HFFc6 (cell line): Measurements from ENCODE around the gene CD1D. TPM values are rescaled to one million over a fixed set of nuclear protein-coding genes. Genes with fewer than 3 reads are reported as not detected.
"Not testable (repeated sequence)": the region's sequence is repeated elsewhere in the genome, so short reads cannot be mapped to it uniquely, and the experiment has no call there.

Experiments used
- DNase-seq: peaks from one replicate; pipeline ENCODE4 v3.0.0-alpha.2; 2018
- H3K27ac Mint-ChIP-seq: 2 replicates; pipeline ENCODE4 v1.8.0; 2020; ENCODE audit warnings: mild to moderate bottlenecking, mixed read lengths
- H3K27me3 Mint-ChIP-seq: 2 replicates; pipeline ENCODE4 v1.8.0; 2021; ENCODE audit warnings: mild to moderate bottlenecking, moderate library complexity, mixed read lengths; ENCODE audit not compliant: insufficient read depth
- H3K36me3 Mint-ChIP-seq: 2 replicates; pipeline ENCODE4 v1.8.0; 2021; ENCODE audit warnings: low read depth, mixed read lengths
- H3K4me1 Mint-ChIP-seq: 2 replicates; pipeline ENCODE4 v1.8.0; 2020; ENCODE audit warnings: low read depth, mixed read lengths
- H3K4me3 Mint-ChIP-seq: 2 replicates; pipeline ENCODE4 v1.8.0; 2020; ENCODE audit warnings: mild to moderate bottlenecking, moderate library complexity, mixed read lengths
- H3K9me3 Mint-ChIP-seq: 2 replicates; pipeline ENCODE4 v1.8.0; 2020; ENCODE audit warnings: mild to moderate bottlenecking, mixed read lengths
- total RNA-seq, 6 experiments: library from RNA; stranded (reverse); fragmentation: NEBNext Ultra II Directional; extraction: Animal tissue kit (Norgen Biotek cat#: 25700); gene quantifications; 2 replicates in 1 of 6; 3 replicates in 5 of 6; pipeline ENCODE4 v1.2.3, GENCODE V29; 2021
- TF ChIP-seq, protein P1 (sequence below): fragments of 200-600 bp; sonication (generic); IDR thresholded peaks from 2 replicates; pipeline ENCODE4 v1.5.0; 2021; ENCODE audit warnings: antibody characterized with exemption, mild to moderate bottlenecking

CD1D gene
- total RNA-seq, 6 experiments from 2014 or later: not detected

DNA sequence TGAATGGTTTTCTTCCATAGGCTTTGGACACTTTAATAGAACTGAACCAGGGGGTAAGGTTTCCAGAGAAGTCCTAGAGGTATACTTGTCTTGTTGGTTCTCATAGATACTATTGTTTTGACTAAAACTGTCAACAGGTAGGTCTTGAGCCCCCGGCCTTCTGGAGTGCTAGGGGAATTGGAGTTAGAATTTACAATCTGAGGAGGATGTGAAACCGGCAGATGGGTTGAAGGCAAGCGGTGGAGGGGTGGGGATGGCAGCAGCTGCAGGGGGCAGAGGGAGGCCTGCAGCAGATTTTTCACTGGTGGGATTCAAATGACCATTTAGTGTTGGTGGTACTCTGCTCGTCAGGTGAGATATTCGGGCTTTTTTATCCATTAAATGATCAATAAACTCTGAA lies 4.3 kb upstream of the CD1D start:
- Mint-ChIP-seq H3K4me3 (no peak overlapping the region), H3K9me3 (no peaks in the 10 kb centered on the region), H3K4me1 (peaks cover 14% of the 10 kb centered on the region), H3K27me3 (peaks cover 30% of the 10 kb centered on the region), H3K36me3 (no peaks in the 10 kb centered on the region), H3K27ac (no peak overlapping the region)
- DNase-seq: no peak
- TF ChIP-seq, protein P1, sequence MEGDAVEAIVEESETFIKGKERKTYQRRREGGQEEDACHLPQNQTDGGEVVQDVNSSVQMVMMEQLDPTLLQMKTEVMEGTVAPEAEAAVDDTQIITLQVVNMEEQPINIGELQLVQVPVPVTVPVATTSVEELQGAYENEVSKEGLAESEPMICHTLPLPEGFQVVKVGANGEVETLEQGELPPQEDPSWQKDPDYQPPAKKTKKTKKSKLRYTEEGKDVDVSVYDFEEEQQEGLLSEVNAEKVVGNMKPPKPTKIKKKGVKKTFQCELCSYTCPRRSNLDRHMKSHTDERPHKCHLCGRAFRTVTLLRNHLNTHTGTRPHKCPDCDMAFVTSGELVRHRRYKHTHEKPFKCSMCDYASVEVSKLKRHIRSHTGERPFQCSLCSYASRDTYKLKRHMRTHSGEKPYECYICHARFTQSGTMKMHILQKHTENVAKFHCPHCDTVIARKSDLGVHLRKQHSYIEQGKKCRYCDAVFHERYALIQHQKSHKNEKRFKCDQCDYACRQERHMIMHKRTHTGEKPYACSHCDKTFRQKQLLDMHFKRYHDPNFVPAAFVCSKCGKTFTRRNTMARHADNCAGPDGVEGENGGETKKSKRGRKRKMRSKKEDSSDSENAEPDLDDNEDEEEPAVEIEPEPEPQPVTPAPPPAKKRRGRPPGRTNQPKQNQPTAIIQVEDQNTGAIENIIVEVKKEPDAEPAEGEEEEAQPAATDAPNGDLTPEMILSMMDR: no peak

DNA sequence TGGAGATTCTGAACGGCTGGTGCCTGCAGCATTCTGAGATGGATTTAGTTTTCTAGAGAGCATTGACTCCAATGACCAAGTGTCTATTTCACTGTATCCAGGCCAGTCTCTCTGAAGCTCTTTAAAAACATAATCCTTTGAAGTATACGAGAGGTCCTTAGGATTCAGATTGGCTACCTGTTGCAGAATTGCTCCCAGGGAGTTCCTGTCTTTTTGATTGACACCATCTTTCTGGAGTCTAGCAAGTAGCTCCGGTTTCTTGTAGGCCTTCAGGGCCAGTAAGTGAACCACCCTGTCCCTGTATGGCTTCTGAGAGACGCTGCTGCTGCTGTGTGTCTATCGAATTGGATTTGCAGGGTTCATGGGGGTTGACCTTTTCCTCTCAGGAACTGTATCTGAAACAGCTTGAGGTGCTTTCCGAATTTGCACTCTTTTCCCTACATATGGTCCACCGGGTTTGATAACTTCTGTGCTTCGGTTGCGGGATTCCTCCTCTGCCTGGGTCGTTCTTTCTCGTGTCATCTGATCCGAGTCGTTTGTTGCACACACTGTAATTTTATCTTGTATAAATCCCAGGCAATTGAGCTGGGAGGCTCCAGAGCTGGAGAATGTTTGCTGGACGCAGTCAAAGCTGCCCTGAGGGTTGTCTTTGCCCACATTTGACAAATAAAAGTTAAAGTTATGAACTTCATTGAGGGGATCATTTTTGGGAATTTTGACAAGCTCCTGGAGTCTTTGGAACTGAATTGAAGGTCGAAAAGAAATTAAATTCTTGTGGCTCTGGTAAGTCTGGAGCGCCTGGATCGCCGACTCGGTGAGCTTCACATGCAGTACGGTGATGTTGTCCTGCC lies 3.6 kb upstream of the CD1D start:
- H3K9me3 Mint-ChIP-seq, DNase-seq, H3K27ac Mint-ChIP-seq, H3K36me3 Mint-ChIP-seq: not testable (repeated sequence)
- H3K27me3 Mint-ChIP-seq: peaks cover 31% of the 10 kb centered on the region
- peak overlapping the region; percentile 67 for H3K4me3 Mint-ChIP-seq
- peaks cover 14% of the 10 kb centered on the region for H3K4me1 Mint-ChIP-seq

DNA sequence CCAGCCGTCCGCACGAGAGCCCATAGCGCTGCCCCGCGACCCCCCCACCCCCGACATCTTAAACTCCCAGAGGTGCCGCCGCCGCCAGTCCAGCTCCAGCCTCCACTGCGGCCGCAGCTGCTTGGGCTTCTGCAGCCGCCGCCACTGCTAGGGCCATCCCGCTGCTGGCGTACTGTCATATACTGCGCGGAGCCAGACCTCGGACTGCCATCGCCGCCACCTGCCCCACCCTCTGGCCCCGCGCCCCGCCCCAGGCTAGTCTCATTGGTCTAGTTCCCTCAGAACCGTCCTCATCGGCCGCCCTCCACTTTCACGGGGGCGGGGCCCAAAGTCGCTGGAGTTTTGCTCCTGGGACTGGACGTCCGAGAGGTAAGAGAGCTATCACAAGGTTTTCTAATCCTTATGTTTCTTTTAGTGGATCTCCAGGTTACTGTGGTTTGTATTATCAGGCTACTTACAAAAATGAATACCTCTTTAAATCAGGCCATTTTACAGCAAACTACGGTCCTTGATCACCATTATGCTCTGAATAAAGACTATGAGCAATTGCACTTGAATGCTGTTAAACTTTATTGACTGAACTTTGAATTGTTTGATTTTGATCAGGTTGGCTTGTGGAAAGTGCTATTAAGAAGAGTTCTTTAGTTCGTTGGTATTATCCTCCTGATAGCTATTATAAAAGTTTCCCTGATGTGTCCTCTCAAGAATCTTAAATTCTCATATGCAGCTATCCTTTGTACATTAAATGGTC lies 2.8 kb upstream of the CD1D start:
- Mint-ChIP-seq H3K4me3 (peak overlapping the region; percentile 67), H3K27me3 (peaks cover 35% of the 10 kb centered on the region), H3K36me3 (no peaks in the 10 kb centered on the region)

DNA sequence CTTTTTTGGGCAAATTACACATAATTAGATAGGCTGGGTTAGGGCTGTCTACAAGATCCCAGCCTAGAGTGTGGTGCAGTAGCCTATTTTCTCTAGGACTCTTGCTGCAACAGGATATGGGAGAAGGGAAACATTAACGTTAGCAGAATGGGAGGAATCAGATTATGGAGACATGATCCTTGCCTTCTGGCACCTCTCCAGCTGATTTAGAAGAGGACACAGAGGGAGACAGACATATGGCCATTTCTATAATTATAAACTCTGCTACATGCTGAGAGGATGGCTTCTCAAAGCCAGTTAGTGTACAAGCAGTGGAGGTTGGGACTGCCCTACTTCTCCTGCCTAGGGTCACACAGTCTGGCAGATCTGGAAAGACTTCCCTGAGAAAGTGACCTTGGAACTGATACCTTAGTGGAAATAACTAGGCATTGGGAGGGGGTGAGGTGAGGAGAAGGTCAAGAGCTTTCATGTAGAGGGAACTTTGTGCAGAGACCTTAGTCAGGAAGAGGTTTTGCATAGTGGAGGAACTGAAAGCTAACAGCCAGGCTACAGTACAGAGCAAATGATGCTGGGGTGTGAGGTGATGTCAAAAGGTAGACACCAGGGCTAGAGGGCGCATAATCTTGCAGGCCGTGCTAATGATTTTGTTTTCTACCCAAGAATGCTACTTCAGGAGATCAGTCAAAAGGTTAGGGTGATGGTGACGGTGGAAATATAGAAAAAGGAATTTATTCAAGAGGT lies 1.2 kb upstream of the CD1D start:
- H3K4me3 Mint-ChIP-seq: no peak overlapping the region
- H3K27ac Mint-ChIP-seq: no peak overlapping the region
- DNase-seq: no peak
- TF ChIP-seq, protein P1: no peak
- peaks cover 42% of the 10 kb centered on the region for H3K27me3 Mint-ChIP-seq
- no peaks in the 10 kb centered on the region for H3K9me3 Mint-ChIP-seq
- peaks cover 14% of the 10 kb centered on the region for H3K4me1 Mint-ChIP-seq
- no peaks in the 10 kb centered on the region for H3K36me3 Mint-ChIP-seq

More for the DNA sequence above, 2.8 kb upstream of the CD1D start:
- peaks cover 14% of the 10 kb centered on the region for H3K4me1 Mint-ChIP-seq
- TF ChIP-seq, protein P1: no peak
- no peak overlapping the region for H3K27ac Mint-ChIP-seq
- DNase-seq: peak; percentile 10
- no peaks in the 10 kb centered on the region for H3K9me3 Mint-ChIP-seq

DNA sequence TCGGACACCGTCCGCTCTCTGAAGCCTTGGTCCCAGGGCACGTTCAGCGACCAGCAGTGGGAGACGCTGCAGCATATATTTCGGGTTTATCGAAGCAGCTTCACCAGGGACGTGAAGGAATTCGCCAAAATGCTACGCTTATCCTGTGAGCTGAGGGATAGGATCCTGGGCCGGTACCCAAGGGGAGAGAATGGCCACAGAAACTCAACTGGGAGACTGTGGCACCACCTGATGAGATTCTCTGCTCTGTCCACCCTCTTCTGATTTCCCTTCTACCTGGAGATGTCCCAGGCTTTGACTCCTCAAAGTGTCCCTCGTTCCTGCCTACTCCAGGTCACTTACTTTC lies 855 bp downstream of the CD1D start:
- peaks cover 37% of the 10 kb centered on the region for H3K27me3 Mint-ChIP-seq
- no peaks in the 10 kb centered on the region for H3K9me3 Mint-ChIP-seq
- no peaks in the 10 kb centered on the region for H3K36me3 Mint-ChIP-seq
- no peak overlapping the region for H3K4me3 Mint-ChIP-seq
- DNase-seq: no peak
- TF ChIP-seq, protein P1: no peak
- peaks cover 22% of the 10 kb centered on the region for H3K4me1 Mint-ChIP-seq
- H3K27ac Mint-ChIP-seq: no peak overlapping the region
